WTC11 (cell line): Measurements from ENCODE around the gene MYL9. TPM values are rescaled to one million over a fixed set of nuclear protein-coding genes. Genes with fewer than 3 reads are reported as not detected.

Source experiments
- ATAC-seq: fragments of 200-7000 bp; cut with Tn5 transposase; 2 replicates; pipeline ENCODE4 v1.10.0; 2021; ENCODE audit warnings: mild to moderate bottlenecking, moderate library complexity
- CTCF ChIA-PET: fragments of 300-600 bp; sonication (Branson Sonifier 250); formaldehyde crosslinking; loops from one replicate; lab custom pipeline; 2021; ENCODE audit warnings: antibody characterized with exemption; lab: Charles Lee
- POLR2A ChIA-PET: fragments of 350-600 bp; sonication (Branson Sonifier 250); formaldehyde crosslinking; loops from one replicate; lab custom pipeline; 2021; ENCODE audit warnings: antibody characterized with exemption; lab: Charles Lee
- DNase-seq: peaks from one replicate; pipeline ENCODE4 v3.0.0; 2021; ENCODE audit warnings: low spot score
- H3K27ac Mint-ChIP-seq: 2 replicates; pipeline ENCODE4 v1.8.0; 2021; ENCODE audit warnings: mixed read lengths
- H3K27me3 Mint-ChIP-seq: 2 replicates; pipeline ENCODE4 v1.8.0; 2021; ENCODE audit warnings: low read depth, mild to moderate bottlenecking, moderate library complexity, mixed read lengths
- H3K36me3 Mint-ChIP-seq: 2 replicates; pipeline ENCODE4 v1.8.0; 2021; ENCODE audit warnings: mixed read lengths
- H3K4me1 Mint-ChIP-seq: 2 replicates; pipeline ENCODE4 v1.8.0; 2022; ENCODE audit warnings: mixed read lengths
- H3K4me3 Mint-ChIP-seq: 2 replicates; pipeline ENCODE4 v1.8.0; 2021; ENCODE audit warnings: mild to moderate bottlenecking, moderate library complexity, mixed read lengths
- H3K9me3 Mint-ChIP-seq: 2 replicates; pipeline ENCODE4 v1.8.0; 2021; ENCODE audit warnings: mixed read lengths
- ATF1 ChIP-seq: sonication (generic); formaldehyde crosslinking; IDR thresholded peaks from 2 replicates; pipeline ENCODE4 v1.8.1; 2023; ENCODE audit warnings: mild to moderate bottlenecking, moderate library complexity, missing genetic modification reagents
- CREM ChIP-seq: sonication (generic); formaldehyde crosslinking; IDR thresholded peaks from 2 replicates; pipeline ENCODE4 v1.8.1; 2022; ENCODE audit warnings: mild to moderate bottlenecking, missing genetic modification reagents, moderate library complexity
- NR1H2 ChIP-seq: sonication (generic); formaldehyde crosslinking; IDR thresholded peaks from 2 replicates; pipeline ENCODE4 v1.9.0; 2021; ENCODE audit warnings: mild to moderate bottlenecking, moderate library complexity, missing genetic modification reagents
- RORB ChIP-seq: fragments of 250-450 bp; sonication (Bioruptor Pico); IDR thresholded peaks from 2 replicates; pipeline ENCODE4 v1.9.0; 2021; ENCODE audit warnings: mild to moderate bottlenecking
- SMAD3 ChIP-seq: sonication (generic); formaldehyde crosslinking; IDR thresholded peaks from 2 replicates; pipeline ENCODE4 v1.8.0; 2022; ENCODE audit warnings: missing genetic modification reagents, mild to moderate bottlenecking, borderline replicate concordance
- TEAD1 ChIP-seq: sonication (generic); formaldehyde crosslinking; IDR thresholded peaks from 2 replicates; pipeline ENCODE4 v1.8.0; 2022; ENCODE audit warnings: mild to moderate bottlenecking, missing genetic modification reagents
- TEAD4 ChIP-seq: sonication (generic); formaldehyde crosslinking; IDR thresholded peaks from 2 replicates; pipeline ENCODE4 v1.8.0; 2022; ENCODE audit warnings: mild to moderate bottlenecking, missing genetic modification reagents
- ZNF138 ChIP-seq: sonication (generic); formaldehyde crosslinking; conservative IDR thresholded peaks from 2 replicates; pipeline ENCODE4 v1.8.1; 2022; ENCODE audit warnings: mild to moderate bottlenecking, moderate library complexity, missing genetic modification reagents
- ZNF219 ChIP-seq: sonication (generic); formaldehyde crosslinking; IDR thresholded peaks from 2 replicates; pipeline ENCODE4 v1.8.0; 2023; ENCODE audit warnings: missing genetic modification reagents, mild to moderate bottlenecking, borderline replicate concordance
- ZNF232 ChIP-seq: sonication (generic); formaldehyde crosslinking; IDR thresholded peaks from 2 replicates; pipeline ENCODE4 v1.8.0; 2022; ENCODE audit warnings: mild to moderate bottlenecking, missing genetic modification reagents
- total RNA-seq: library from RNA; stranded (reverse); gene quantifications from 3 replicates; pipeline ENCODE4 v1.2.3, GENCODE V29; 2021
- TF ChIP-seq, protein P1 (sequence below): sonication (generic); formaldehyde crosslinking; IDR thresholded peaks from 2 replicates; pipeline ENCODE4 v1.8.0; 2022; ENCODE audit warnings: missing genetic modification reagents
- TF ChIP-seq, protein P2 (sequence below): sonication (generic); formaldehyde crosslinking; IDR thresholded peaks from 2 replicates; pipeline ENCODE4 v1.8.0; 2023; ENCODE audit warnings: missing genetic modification reagents
- TF ChIP-seq, protein P3 (sequence below): sonication (generic); formaldehyde crosslinking; IDR thresholded peaks from 2 replicates; pipeline ENCODE4 v1.8.1; 2022; ENCODE audit warnings: low read depth, missing genetic modification reagents, borderline replicate concordance
- TF ChIP-seq, protein P4 (sequence below): sonication (generic); formaldehyde crosslinking; IDR thresholded peaks from 2 replicates; pipeline ENCODE4 v1.8.0; 2023; ENCODE audit warnings: mild to moderate bottlenecking, missing genetic modification reagents

Gene MYL9
- total RNA-seq, 1 experiment from 2014 or later, result 54.7 TPM

DNA sequence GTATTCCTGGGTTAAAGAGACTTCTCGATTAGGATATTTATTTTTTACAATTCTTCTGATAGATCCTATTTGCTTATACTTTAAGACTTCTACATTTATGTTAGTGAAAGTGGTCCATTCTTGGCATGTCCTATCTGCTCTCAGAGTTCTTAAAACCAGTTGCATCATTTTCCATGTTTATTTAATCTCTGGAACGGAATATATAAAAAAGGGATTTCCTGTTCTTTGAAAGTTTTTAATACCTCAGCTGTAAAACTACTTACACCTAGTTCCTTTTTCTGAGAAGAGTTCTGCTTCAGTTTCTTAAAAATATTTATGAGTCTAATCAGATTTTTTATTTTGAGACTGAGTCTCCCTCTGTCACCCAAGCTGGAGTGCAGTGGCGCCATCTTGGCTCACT is 18.0 kb upstream of the MYL9 start:
- no peak overlapping the region for H3K27ac Mint-ChIP-seq
- TF ChIP-seq TEAD1 (CRISPR knock-in tag), result no peak
- no peak for TF ChIP-seq TEAD4
- TF ChIP-seq ATF1 (CRISPR knock-in tag), result no peak
- TF ChIP-seq, protein P1, sequence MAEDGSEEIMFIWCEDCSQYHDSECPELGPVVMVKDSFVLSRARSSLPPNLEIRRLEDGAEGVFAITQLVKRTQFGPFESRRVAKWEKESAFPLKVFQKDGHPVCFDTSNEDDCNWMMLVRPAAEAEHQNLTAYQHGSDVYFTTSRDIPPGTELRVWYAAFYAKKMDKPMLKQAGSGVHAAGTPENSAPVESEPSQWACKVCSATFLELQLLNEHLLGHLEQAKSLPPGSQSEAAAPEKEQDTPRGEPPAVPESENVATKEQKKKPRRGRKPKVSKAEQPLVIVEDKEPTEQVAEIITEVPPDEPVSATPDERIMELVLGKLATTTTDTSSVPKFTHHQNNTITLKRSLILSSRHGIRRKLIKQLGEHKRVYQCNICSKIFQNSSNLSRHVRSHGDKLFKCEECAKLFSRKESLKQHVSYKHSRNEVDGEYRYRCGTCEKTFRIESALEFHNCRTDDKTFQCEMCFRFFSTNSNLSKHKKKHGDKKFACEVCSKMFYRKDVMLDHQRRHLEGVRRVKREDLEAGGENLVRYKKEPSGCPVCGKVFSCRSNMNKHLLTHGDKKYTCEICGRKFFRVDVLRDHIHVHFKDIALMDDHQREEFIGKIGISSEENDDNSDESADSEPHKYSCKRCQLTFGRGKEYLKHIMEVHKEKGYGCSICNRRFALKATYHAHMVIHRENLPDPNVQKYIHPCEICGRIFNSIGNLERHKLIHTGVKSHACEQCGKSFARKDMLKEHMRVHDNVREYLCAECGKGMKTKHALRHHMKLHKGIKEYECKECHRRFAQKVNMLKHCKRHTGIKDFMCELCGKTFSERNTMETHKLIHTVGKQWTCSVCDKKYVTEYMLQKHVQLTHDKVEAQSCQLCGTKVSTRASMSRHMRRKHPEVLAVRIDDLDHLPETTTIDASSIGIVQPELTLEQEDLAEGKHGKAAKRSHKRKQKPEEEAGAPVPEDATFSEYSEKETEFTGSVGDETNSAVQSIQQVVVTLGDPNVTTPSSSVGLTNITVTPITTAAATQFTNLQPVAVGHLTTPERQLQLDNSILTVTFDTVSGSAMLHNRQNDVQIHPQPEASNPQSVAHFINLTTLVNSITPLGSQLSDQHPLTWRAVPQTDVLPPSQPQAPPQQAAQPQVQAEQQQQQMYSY (CRISPR knock-in tag), result no peak
- no peak for TF ChIP-seq ZNF232 (CRISPR knock-in tag)
- no peak for TF ChIP-seq ZNF219 (CRISPR knock-in tag)
- no peak for TF ChIP-seq SMAD3 (CRISPR knock-in tag)
- TF ChIP-seq RORB, result no peak
- TF ChIP-seq, protein P2, sequence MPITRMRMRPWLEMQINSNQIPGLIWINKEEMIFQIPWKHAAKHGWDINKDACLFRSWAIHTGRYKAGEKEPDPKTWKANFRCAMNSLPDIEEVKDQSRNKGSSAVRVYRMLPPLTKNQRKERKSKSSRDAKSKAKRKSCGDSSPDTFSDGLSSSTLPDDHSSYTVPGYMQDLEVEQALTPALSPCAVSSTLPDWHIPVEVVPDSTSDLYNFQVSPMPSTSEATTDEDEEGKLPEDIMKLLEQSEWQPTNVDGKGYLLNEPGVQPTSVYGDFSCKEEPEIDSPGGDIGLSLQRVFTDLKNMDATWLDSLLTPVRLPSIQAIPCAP (CRISPR knock-in tag), result no peak
- ChIA-PET CTCF (no interaction called here), POLR2A (no interaction called here)
- ATAC-seq (no peak), DNase-seq (no peak)
- no peaks in the 10 kb centered on the region for H3K27me3 Mint-ChIP-seq
- no peak overlapping the region for H3K4me3 Mint-ChIP-seq
- no peaks in the 10 kb centered on the region for H3K9me3 Mint-ChIP-seq
- H3K36me3 Mint-ChIP-seq, result peaks cover 26% of the 10 kb centered on the region
- H3K4me1 Mint-ChIP-seq, result no peaks in the 10 kb centered on the region

DNA sequence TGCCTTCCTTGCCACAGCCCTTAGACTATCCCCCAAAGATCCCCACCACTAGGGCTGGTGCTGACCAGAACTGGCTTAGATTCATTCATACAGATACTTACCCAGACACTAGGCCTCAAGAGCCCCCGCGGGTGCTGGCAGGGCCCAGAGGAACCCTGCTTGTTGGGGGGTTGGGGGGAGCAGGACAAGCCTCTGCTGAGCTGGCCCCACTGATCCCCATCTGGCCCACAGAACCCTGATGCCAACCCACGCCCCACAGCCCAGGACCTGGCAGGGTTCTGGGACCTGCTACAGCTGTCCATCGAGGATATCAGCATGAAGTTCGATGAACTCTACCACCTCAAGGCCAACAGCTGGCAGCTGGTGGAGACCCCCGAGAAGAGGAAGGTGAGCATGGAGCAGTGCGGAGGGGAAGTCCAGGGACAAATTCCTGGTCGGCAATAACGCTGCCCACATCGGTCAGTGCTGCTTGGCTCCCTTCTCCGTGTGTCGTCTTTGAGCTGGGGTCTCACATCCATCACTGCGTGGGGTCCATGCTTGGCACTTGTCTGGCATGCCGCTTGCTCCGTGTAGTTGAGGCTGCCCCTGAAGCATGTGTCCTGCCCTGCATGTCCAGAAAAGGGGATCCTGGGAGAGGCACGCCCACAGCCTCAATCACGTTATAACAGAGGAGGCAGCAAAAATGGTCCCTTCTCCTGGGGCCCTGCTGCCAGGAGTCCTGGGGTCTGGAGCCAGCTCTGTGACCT is 15.5 kb upstream of the MYL9 start:
- H3K36me3 Mint-ChIP-seq, result peaks cover 21% of the 10 kb centered on the region
- no peak for DNase-seq
- peak overlapping the region; percentile 79 for H3K27ac Mint-ChIP-seq
- ChIA-PET POLR2A (no interaction called here), CTCF (interaction anchor here (0.8 to 1.3 kb wide), 3 partner anchors 79 to 310 kb away, joined by 3 to 5 read pairs (median 3); partner anchors contain the start of gene RAB5IF)
- ATAC-seq, result no peak
- TF ChIP-seq NR1H2 (no peak), CREM (CRISPR knock-in tag) (no peak), ZNF138 (CRISPR knock-in tag) (no peak)
- TF ChIP-seq, protein P3, sequence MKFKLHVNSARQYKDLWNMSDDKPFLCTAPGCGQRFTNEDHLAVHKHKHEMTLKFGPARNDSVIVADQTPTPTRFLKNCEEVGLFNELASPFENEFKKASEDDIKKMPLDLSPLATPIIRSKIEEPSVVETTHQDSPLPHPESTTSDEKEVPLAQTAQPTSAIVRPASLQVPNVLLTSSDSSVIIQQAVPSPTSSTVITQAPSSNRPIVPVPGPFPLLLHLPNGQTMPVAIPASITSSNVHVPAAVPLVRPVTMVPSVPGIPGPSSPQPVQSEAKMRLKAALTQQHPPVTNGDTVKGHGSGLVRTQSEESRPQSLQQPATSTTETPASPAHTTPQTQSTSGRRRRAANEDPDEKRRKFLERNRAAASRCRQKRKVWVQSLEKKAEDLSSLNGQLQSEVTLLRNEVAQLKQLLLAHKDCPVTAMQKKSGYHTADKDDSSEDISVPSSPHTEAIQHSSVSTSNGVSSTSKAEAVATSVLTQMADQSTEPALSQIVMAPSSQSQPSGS (CRISPR knock-in tag), result no peak
- TF ChIP-seq, protein P4, sequence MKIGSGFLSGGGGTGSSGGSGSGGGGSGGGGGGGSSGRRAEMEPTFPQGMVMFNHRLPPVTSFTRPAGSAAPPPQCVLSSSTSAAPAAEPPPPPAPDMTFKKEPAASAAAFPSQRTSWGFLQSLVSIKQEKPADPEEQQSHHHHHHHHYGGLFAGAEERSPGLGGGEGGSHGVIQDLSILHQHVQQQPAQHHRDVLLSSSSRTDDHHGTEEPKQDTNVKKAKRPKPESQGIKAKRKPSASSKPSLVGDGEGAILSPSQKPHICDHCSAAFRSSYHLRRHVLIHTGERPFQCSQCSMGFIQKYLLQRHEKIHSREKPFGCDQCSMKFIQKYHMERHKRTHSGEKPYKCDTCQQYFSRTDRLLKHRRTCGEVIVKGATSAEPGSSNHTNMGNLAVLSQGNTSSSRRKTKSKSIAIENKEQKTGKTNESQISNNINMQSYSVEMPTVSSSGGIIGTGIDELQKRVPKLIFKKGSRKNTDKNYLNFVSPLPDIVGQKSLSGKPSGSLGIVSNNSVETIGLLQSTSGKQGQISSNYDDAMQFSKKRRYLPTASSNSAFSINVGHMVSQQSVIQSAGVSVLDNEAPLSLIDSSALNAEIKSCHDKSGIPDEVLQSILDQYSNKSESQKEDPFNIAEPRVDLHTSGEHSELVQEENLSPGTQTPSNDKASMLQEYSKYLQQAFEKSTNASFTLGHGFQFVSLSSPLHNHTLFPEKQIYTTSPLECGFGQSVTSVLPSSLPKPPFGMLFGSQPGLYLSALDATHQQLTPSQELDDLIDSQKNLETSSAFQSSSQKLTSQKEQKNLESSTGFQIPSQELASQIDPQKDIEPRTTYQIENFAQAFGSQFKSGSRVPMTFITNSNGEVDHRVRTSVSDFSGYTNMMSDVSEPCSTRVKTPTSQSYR, result no peak
- no peaks in the 10 kb centered on the region for H3K9me3 Mint-ChIP-seq
- H3K4me1 Mint-ChIP-seq, result no peaks in the 10 kb centered on the region
- H3K27me3 Mint-ChIP-seq, result no peaks in the 10 kb centered on the region
- H3K4me3 Mint-ChIP-seq, result no peak overlapping the region
